NCI-H2227 (cell line): ENCODE measurements around the gene ECEL1.
"Not testable (repeated sequence)": the region's sequence is repeated elsewhere in the genome, so short reads cannot be mapped to it uniquely, and the experiment has no call there.

Experiments
- DNase-seq: peaks from one replicate; lab custom pipeline; 2025; ENCODE audit not compliant: unreplicated experiment; lab: John Stamatoyannopoulos, UW

ECEL1 gene

GRCh38 chr2:232464544-232464885 lies 23.1 kb downstream of the ECEL1 start:
- DNase-seq, result no peak

GRCh38 chr2:232463701-232464543 lies 23.7 kb downstream of the ECEL1 start:
- DNase-seq, result no peak

- no peak for DNase-seq
Observed at GRCh38 chr2:232460171-232460570, 27.5 kb downstream of the ECEL1 start.

DNA sequence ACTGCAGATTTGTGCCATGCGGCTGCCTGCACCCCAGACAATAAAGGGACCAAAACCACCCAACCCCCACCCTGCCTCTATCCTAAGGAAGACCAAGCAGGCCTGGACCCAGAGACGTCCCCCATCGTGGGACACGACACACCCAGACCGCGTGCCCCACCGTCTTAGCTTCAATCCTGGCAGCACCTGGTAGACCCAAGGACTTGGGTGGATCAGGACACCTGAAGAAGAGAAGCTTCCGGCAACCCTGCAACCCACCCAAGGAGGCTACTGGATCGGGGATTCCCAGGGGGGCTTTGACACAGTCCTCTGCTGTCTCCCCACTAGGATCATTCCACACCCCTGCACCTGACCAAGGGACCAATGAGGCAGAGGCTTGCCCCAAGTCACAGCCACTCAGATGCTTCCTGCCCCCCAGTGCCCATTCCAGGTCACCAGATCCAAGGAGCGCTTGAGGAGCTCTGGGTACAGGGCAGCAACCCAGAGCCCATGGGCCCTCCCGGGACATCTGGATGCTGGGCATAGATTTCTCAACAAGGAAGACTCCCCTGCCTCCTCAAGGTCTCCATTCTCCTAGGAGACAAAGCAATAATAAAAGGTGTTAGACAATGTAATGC lies 28.1 kb downstream of the ECEL1 start:
- DNase-seq, result no peak

- no peak for DNase-seq
Observed at GRCh38 chr2:232458661-232459418, 28.8 kb downstream of the ECEL1 start.

DNA sequence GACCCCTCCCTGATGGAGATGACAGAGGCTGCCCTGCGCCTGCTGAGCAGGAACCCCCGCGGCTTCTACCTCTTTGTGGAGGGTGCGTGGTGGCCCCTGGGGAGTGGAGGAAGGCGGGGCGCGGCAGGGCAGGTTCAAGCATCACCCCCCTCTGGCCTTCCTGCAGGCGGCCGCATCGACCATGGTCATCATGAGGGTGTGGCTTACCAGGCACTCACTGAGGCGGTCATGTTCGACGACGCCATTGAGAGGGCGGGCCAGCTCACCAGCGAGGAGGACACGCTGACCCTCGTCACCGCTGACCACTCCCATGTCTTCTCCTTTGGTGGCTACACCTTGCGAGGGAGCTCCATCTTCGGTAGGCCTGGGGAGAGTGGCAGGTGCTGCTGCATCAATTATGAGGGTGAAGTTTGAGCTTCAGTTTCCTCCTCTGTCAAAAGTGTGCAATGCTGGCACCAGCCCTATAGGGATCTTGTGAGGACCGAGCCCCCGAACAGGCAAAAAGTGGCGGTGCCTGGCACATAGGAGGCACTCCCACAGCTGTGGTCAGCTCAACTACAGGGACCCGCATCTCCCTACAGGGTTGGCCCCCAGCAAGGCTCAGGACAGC lies 29.5 kb downstream of the ECEL1 start:
- no peak for DNase-seq

GRCh38 chr2:232457121-232458011 lies 30.3 kb downstream of the ECEL1 start:
- DNase-seq, result no peak

DNA sequence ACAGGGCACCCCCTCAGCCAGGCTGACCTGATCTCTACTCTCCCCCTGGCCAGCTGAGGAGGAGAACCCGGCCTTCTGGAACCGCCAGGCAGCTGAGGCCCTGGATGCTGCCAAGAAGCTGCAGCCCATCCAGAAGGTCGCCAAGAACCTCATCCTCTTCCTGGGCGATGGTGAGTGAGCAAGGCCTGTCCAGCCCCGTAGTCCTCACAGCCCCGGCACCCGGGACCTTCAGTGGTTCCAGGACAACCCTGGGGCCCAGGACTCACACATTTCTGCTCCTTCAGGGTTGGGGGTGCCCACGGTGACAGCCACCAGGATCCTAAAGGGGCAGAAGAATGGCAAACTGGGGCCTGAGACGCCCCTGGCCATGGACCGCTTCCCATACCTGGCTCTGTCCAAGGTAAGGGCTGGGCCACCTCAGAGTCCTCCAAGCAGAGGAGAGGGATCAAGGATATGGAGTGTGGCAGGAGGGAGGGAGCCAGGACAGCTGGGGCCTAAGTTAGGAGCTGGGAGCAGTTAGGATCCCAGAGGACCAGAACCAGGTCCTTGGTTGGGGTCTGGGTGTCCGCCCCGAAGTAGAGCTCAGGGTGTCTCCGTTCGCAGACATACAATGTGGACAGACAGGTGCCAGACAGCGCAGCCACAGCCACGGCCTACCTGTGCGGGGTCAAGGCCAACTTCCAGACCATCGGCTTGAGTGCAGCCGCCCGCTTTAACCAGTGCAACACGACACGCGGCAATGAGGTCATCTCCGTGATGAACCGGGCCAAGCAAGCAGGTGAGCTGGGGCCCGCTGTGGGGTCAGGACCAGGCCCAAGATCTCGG lies 31.1 kb downstream of the ECEL1 start:
- no peak for DNase-seq

- no peak for DNase-seq
Observed at GRCh38 chr2:232455426-232456255, 32.0 kb downstream of the ECEL1 start, which contains the start of gene ALPI. TSS of gene ALPI (plus strand) at chr2:232456153. CDS start at chr2:232456200, 47 bp downstream.

DNA sequence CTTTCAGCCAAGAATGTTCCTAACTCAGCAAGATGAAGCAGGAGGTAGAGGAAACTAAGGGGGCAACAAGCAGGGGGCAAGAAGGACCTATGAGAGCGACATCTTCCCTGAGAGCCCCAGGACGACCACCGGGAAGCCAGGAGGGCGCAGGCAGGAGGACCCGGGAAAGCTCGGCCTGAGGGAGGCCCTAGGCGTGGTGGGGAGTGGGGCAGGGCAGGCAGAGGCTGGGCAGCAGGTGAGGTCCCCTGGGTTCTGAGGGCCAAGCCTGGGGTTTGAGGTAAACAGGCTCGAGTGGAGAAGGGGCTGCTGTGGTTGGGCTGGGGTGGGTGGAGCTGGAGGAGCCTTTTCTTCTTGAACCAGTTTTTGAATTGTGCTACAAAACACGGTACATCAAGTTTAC lies 33.0 kb downstream of the ECEL1 start:
- no peak for DNase-seq

DNA sequence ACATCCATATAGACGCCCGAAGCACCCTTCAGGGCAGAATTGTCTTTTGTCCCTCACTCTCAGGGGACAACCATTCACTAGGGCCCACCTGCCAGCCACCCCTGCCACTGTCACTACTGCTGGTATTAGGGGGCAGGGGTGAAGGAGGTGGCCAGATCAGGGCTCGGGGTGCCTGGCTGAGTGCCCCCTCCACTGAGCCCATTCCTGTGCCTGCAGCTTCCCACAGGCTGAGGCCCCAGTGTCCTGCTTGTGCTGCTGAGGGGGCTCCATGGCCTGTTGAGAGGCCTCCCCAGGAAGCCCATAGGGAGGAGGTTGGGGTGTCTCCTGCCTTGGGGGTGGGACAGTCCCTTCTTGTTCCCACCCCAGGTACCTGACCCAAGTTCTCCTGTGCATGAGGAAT lies 36.0 kb downstream of the ECEL1 start:
- DNase-seq, result not testable (repeated sequence)

DNA sequence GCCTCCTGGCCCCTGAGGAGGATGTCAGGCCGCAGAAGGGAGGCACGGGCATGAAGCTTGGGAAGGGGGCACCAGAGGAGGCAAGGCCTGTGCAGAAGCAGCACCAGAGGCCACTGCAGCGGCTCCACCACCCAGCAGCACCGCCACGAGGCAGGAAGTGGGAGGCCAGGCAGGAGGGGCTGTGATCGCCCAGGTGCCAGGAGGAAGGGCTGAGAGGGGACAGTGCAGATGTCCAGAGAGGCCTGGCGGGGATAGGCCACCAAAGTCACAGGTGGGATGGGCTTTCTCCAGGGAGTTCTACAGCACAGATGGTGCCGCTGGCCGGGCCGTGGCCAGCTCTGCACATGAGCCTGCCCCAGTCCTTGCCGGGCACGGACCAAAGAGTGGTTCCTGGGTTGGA lies 37.7 kb downstream of the ECEL1 start:
- no peak for DNase-seq

GRCh38 chr2:232448304-232448690 lies 39.3 kb downstream of the ECEL1 start:
- peak; percentile 12 for DNase-seq

DNA sequence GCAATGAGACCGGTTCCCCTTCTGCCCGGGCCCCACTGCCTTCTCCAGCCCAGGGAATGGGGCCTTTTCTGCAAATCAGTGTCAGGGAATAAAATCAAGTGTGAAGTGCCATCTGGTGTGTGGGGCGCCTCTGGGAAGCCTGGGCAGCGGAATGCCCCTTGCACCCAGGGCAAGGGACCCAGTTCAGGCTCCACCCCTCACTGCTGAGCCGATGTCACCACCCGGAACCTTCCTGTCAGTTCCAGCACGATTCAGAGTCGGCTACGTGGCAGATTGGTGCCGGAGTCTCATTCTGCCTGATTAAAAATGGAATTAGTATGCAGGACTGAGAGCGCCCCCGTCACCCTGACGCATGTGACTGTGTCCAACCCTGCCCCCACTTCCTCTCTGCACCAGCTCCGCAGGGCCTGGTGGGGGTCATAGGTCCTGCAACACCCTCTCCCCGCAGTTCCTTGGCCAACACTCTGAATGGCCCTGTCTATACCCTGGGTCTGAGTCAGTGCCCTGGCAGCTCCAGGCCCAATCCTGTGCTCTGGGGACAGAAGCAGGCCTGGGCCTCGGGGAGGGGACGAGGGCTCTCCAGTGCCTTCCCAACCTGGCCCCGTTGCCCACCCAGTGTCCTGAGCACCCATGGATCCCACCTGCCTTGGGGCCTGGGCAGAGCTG lies 39.9 kb downstream of the ECEL1 start:
- no peak for DNase-seq

DNA sequence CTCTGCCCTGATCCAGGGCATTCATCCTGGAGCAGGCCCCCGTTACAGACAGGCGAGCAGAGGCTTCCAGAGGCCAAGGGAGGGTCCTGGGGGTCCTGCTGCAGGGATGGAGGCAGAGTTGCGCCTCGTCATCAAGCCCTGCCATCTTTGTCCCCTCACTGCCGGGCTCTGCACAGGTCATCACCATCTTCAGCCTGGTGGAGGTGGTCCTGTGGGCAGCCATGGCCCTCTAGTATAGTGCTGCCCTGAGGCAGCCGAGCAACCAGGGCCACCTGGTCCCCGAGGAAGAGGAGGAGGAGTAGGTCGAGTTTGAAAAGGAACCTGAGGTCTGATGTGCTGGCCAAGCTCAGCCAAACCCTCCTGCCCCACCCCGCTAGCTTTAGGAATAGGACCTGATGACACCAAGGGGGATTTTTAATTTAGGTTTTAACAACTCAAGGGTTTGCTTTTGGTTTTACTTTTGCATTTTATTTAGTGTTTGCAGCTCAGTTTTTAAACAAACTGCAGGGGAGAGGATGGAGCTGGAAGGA lies 40.5 kb downstream of the ECEL1 start:
- DNase-seq, result no peak

DNA sequence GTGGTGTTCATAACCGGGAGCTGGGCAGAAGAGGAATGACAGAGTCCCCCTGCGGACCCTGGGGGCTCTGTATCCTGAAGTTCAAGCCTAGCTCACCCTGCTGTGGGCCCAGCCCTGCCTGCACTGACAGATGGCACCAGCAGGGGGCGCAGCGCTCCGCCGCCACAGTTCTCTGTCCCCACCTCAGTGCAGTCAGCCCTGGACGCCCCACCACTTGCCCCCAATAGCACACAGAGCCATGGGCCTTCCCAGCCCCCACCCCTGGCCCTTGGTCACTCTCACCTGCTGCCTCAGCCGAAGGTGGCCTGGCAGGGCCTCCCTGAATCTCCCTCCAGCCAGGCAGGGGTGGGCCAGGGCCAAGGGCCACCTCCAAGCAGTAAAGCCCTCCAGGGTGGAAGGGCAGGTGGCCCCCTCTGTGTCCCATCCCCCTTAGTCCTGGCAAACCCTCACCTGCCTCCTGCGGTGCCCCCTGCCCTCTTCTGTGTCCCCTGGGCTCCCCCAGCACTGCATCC lies 41.3 kb downstream of the ECEL1 start:
- not testable (repeated sequence) for DNase-seq

DNA sequence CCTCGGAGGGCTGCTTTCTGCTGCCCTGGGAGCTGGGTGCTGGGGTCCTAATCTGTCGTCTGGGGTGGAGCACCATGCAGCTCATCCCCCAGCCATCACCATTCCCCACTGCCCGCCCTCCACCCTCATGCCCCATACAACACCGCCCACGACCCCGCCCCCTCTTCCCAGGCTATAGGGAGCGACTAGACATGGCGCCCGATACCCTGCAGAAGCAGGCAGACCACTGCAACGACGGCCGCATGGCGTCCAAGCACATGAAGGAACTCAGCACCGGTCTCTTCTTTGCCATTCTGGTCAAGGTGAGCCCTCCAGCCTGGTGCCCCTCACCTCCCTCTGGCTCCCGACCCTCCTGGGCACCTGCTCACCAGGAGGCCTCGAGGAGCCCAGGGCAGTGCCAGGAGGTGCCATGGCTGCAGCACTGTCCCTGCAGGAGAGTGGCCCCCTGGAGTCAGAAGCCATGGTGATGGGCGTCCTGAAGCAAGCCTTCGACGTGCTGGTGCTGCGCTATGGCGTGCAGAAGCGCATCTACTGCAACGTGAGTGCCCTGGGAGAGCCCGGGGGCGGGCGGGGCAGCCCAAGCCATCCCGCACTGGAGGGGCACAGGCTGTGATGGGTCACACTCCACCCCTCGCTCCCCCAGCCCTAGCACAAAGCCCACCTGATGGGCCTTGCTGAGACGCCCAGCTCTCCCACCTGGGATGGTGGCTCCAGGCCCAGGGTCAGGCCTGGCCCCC lies 42.3 kb downstream of the ECEL1 start:
- DNase-seq, result not testable (repeated sequence)
